ENCODE data around the gene CPSF4L.

The CPSF4L gene

DNA sequence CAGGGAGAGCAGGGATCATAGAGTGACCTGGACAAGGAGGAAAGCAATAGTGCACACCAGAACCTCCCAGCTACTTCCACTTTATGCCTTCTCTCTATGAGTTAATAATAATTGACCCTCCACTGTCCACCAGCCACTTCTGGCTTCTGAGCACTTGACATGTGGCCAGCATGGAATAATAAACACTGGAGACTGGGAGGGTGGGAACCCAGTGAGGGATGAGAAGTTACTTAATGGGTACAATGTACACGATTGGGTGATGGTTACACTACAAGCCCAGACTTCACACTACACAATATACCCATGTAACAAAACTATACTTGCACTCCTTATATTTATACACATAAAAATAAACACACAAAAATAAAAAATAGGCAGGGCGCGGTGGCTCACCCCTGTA is 38.7 kb upstream of the CPSF4L start:
- H3K4me3 Mint-ChIP-seq: no peak overlapping the region
- no peaks in the 10 kb centered on the region for H3K9me3 Mint-ChIP-seq
- peaks cover 46% of the 10 kb centered on the region for H3K4me1 Mint-ChIP-seq
- H3K36me3 Mint-ChIP-seq (ENCODE audit: low read depth): peaks cover 27% of the 10 kb centered on the region
- DNase-seq: no peak
- TF ChIP-seq, protein P1, sequence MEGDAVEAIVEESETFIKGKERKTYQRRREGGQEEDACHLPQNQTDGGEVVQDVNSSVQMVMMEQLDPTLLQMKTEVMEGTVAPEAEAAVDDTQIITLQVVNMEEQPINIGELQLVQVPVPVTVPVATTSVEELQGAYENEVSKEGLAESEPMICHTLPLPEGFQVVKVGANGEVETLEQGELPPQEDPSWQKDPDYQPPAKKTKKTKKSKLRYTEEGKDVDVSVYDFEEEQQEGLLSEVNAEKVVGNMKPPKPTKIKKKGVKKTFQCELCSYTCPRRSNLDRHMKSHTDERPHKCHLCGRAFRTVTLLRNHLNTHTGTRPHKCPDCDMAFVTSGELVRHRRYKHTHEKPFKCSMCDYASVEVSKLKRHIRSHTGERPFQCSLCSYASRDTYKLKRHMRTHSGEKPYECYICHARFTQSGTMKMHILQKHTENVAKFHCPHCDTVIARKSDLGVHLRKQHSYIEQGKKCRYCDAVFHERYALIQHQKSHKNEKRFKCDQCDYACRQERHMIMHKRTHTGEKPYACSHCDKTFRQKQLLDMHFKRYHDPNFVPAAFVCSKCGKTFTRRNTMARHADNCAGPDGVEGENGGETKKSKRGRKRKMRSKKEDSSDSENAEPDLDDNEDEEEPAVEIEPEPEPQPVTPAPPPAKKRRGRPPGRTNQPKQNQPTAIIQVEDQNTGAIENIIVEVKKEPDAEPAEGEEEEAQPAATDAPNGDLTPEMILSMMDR (IDR thresholded peaks at IDR 0.05): no peak
- H3K27me3 Mint-ChIP-seq (ENCODE audit: low read depth, poor library complexity): no peaks in the 10 kb centered on the region
- H3K27ac Mint-ChIP-seq: no peak overlapping the region

DNA sequence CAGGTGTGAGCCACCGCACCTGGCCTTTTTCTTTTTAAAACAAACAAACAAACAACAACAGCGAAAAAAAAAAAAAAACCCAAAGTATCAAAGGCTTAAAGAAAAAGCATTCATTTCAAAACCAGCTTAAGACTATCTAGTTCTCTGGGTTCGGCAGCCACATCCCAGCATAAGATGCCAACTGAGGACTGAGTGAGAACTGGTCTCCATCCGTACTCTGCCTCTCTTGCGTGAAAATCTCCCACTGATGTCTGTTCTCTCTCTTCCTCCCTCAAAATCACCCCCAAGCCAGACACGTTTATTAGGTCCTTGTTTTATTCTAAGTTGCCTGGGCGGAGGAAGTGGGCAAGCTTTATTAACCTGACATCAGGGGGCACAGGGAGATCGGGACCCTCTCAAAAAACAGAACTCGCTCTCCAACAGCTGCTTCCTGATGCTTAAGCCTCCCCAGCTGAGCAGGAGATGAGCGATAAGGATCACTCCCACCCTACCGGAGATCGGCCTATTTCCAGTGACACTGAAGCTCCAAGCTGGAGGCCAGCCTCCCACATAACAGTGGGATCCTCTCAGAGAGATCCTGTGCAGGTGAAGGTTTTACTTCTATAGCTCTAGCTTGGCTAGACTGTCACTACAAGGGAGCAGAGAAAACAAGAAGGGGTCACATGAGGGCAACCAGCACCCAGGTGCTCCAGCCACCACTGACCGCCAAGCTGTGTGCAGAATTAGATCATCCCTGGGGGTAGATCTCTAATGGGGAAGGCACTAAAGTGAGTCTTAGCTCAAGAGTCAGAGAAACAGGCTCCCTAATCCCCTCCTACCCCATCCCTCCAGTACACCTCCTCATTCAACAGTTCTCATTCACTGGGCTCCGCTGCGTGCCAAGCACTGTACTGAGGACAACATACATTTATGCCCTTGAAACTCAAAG is 36.5 kb upstream of the CPSF4L start:
- Mint-ChIP-seq H3K27me3 (ENCODE audit: low read depth, poor library complexity) (no peaks in the 10 kb centered on the region), H3K4me3 (peak overlapping the region; percentile 43), H3K4me1 (peaks cover 34% of the 10 kb centered on the region), H3K36me3 (ENCODE audit: low read depth) (peaks cover 21% of the 10 kb centered on the region), H3K9me3 (no peaks in the 10 kb centered on the region), H3K27ac (peak overlapping the region; percentile 99)
- TF ChIP-seq, protein P1 (IDR thresholded peaks at IDR 0.05): no peak
- no peak for DNase-seq

DNA sequence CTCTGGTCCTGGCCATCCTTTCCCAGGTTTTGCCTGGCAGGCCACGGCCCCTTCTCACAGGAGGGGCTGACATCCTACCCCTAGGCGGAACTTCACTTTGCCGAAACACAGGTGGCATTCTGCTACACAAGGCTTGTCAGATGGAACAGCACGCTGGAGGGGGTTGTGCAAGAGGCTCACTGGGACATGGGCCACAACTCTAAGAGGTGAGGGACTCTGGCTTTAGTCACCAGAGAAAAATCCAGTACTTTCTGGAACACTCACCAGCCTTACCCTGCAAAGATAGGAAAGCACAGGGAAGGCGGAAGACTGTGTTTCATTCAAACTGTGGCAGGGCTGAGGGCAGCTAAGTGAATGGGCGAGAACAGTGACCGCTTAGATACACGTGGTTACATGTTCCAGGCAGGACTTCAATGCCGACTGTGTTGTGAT is 31.8 kb upstream of the CPSF4L start:
- Mint-ChIP-seq H3K27me3 (ENCODE audit: low read depth, poor library complexity) (no peaks in the 10 kb centered on the region), H3K4me1 (peaks cover 59% of the 10 kb centered on the region), H3K36me3 (ENCODE audit: low read depth) (peaks cover 14% of the 10 kb centered on the region), H3K27ac (peak overlapping the region; percentile 98), H3K9me3 (no peaks in the 10 kb centered on the region), H3K4me3 (no peak overlapping the region)
- no peak for DNase-seq
- TF ChIP-seq, protein P1 (IDR thresholded peaks at IDR 0.05): no peak

DNA sequence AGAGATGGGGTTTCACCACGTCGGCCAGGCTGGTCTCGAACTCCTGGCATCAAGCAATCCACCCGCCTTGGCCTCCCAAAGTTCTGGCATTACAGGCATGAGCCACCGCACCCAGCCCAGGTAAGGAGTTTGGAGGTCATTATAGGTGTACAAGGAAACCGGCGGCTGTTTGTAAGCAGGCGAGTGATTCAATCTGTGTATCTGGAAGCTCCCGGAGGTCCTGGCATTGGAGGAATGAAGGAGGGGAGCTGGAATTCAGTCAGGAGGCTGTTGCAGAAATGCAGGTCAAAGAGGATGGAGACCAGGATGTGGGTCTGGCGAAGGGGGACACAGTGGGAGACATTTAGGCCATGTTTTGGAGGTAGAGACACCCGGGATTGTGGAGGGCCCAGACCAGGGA is 31.4 kb upstream of the CPSF4L start:
- peaks cover 9% of the 10 kb centered on the region for H3K36me3 Mint-ChIP-seq (ENCODE audit: low read depth)
- no peak for DNase-seq
- H3K9me3 Mint-ChIP-seq: no peaks in the 10 kb centered on the region
- H3K4me1 Mint-ChIP-seq: peaks cover 56% of the 10 kb centered on the region
- peak overlapping the region; percentile 98 for H3K27ac Mint-ChIP-seq
- TF ChIP-seq, protein P1 (IDR thresholded peaks at IDR 0.05): no peak
- H3K4me3 Mint-ChIP-seq: no peak overlapping the region
- no peaks in the 10 kb centered on the region for H3K27me3 Mint-ChIP-seq (ENCODE audit: low read depth, poor library complexity)

DNA sequence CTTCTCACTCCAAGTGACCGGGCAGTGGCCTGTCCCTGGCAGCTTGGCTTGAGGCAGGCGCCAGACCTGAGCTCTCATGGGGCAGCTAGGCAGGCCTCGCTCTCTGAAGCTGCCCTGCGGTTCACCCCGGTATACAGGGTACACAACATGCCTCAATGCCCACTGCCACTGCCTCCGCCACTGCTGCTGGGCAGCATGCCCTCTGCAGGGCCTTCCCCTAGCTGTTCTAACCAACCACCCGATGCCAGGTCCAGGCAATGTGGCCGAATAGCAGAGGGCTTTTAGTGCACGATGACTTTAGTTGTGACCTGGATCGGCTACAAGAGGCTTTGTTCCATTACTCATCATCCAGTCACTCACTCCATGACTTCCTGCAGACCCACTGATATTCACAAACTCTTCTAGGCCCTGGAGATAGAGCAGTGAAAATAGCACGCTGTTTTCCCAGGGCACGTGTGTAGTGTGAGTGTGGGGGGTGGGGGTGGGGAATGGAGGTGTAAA is 30.4 kb upstream of the CPSF4L start:
- no peak overlapping the region for H3K4me3 Mint-ChIP-seq
- H3K36me3 Mint-ChIP-seq (ENCODE audit: low read depth): peaks cover 7% of the 10 kb centered on the region
- H3K4me1 Mint-ChIP-seq: peaks cover 62% of the 10 kb centered on the region
- H3K9me3 Mint-ChIP-seq: no peaks in the 10 kb centered on the region
- TF ChIP-seq, protein P1 (IDR thresholded peaks at IDR 0.05): no peak
- no peak for DNase-seq
- peaks cover 3% of the 10 kb centered on the region for H3K27me3 Mint-ChIP-seq (ENCODE audit: low read depth, poor library complexity)
- no peak overlapping the region for H3K27ac Mint-ChIP-seq
